ENCODE data around the gene KIF26B.

The KIF26B gene

DNA sequence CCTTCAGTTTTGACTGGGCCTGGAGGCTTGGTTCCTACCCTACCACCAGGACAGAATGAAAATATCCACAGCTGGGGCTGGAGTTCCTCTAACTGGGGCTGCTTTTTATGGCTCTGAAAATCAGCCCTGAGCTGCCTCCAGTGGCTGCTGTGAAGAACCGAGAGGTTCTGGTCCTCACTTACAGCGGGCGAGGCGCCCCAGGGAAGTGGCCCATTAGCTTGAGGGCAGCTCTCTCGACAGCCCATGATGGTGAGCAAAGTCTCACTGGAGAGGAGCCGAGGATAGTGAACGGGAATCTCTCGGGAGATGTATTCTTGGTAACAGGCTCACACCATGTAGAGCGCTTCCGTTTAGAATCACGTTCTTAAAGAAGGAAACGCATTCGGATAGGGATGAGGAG, 459.7 kb downstream of the KIF26B start:
- no peak for DNase-seq

- no peak for DNase-seq
Observed at GRCh38 chr1:245615001-245615400, 460.2 kb downstream of the KIF26B start.

GRCh38 chr1:245621589-245621988, 466.8 kb downstream of the KIF26B start:
- DNase-seq: no peak

DNA sequence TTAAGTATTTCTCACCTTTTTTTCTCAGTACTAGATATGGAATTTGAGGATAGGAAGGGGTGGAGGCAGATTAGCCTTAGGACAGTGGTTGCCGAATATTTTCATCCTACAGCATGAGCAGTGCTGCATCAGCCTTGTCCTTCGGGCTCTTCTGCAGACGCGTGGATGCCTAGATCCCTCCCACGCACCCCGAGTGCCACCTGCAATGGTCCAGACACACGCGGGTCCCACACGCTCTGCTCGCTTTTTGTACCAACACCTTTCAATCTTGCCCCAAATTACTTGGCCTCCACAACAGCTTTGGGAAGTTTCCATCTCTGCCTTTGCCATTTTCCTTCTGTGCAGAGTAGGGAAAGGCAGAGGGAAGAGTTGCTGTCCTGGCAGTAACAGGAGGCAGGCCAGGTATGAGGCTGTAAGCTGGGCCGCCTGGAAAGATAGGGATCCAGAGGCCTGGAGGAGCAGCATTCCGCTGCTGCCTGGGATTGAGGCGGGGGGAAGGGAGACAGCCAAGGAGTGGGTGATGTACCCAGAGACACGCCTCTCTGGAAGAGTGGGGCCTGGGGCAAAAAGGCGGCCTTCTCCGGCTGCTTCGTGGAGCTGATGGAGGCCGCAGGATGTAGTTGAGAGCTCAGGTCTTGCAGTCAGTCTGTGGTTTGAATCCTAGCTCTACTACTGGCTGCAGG, 467.7 kb downstream of the KIF26B start:
- no peak for DNase-seq

- no peak for DNase-seq
Observed at GRCh38 chr1:245641384-245641783, 486.6 kb downstream of the KIF26B start.

- no peak for DNase-seq
Observed at GRCh38 chr1:245645406-245645805, 490.6 kb downstream of the KIF26B start.

DNA sequence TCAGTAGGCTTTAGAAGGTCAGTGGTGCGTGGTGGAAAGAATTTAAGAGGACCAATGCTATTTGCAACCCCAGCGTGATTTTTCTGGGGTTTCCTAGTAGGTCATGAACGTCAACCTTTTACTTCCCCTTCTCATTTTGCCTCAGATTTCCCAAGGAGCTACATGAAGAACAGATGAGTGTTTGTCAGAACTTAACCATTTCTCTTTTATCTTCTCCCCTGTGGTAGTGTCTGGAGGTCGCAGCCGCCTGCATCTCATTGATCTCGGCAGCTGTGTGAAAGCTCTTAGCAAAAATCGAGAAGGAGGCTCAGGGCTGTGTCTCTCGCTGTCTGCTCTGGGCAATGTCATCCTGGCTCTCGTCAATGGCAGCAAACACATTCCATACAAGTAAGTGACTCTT, 491.1 kb downstream of the KIF26B start:
- no peak for DNase-seq

- DNase-seq: no peak
Observed at GRCh38 chr1:245648749-245649522, 494.2 kb downstream of the KIF26B start.

DNA sequence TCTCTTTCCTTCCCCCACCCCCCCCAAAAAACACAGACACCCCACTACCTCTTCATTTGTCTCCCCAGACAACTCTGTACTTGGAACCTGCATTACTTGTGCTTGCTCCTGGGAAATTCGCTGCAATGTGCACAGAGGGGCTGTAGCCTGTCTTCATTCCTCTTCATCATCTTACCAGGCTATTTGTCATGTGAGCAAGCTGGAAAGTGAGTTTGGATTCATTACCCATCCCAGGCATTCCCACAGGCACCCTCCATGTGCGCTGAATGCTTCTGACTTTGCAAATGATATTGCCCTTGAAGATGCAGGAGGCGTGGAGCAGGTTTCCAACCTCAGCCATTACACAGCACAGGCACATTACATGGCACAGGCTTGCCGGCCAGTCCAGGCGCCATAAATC, 494.9 kb downstream of the KIF26B start:
- no peak for DNase-seq

GRCh38 chr1:245650441-245650960, 495.7 kb downstream of the KIF26B start:
- no peak for DNase-seq

- DNase-seq: no peak
Observed at GRCh38 chr1:245651093-245651492, 496.3 kb downstream of the KIF26B start.

- DNase-seq: no peak
Observed at GRCh38 chr1:245652116-245652515, 497.3 kb downstream of the KIF26B start.

- no peak for DNase-seq
Observed at GRCh38 chr1:245652660-245653427, 498.1 kb downstream of the KIF26B start.

DNA sequence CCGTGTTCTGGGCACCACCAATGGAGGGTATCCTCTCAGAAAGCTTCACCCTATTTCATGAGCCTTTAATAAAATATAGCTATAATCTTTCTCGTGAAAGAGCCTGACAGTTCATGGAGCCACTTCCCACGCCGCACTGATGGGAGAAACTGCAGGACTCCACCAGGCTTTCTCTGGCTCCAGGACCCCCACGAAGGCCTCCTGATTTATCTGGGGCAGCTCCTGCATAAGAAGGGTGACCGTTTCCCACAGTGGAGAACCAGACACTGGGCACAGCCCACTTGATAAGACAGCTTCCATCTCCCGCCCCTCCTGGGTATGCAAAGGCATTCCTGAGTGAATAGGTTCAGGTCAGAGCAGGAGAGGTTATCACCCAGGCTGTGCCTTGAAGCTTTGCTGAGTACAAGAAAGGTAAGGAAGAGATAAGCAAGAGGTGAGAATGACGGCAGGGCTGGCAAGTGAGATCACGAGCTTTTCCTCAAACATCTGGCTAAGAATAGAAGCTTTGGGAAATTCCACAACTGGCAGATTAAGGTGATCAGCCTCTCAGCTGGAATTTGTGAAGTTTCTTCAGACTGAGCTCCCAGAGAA, 499.8 kb downstream of the KIF26B start:
- no peak for DNase-seq

GRCh38 chr1:245656189-245656717, 501.5 kb downstream of the KIF26B start:
- no peak for DNase-seq

- no peak for DNase-seq
Observed at GRCh38 chr1:245657371-245657770, 502.6 kb downstream of the KIF26B start.

DNA sequence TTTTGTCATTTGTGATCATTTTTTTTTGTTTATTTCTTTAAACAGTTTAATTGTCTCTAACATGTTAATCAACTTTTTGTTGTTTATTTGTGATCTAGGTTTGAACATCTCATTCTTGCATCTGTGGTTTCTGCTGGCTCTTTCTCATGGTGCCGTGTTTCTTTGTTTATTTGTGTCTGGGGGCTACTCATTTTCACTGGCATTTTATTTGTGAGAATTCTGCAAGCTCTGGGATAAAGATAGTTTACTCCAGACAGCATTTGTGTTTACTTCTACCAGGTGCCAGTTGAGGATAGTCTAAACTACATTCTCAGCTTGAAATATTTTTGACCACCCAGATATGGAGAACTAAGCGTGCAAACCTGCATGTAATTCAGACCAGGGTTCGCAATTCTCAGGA, 508.6 kb downstream of the KIF26B start:
- no peak for DNase-seq

- no peak for DNase-seq
Observed at GRCh38 chr1:245663841-245664240, 509.1 kb downstream of the KIF26B start.

GRCh38 chr1:245666412-245666811, 511.6 kb downstream of the KIF26B start:
- DNase-seq: no peak

GRCh38 chr1:245671349-245671748, 516.6 kb downstream of the KIF26B start:
- no peak for DNase-seq

GRCh38 chr1:245671966-245672767, 517.4 kb downstream of the KIF26B start:
- no peak for DNase-seq

All from SIG-M5 (cell line).